HG02763 (cell line): Measurements from ENCODE around the gene HRAS.

Experiments
- ATAC-seq: cut with Tn5 transposase; IDR thresholded peaks from one replicate; pipeline ENCODE4 v1.9.1; 2021; ENCODE audit warnings: mild to moderate bottlenecking, moderate library complexity; ENCODE audit not compliant: unreplicated experiment

Gene HRAS

GRCh38 chr11:497565-498296 lies 37.6 kb downstream of the HRAS start:
- ATAC-seq = no peak

- ATAC-seq = no peak
Measured at GRCh38 chr11:496834-497564, 38.4 kb downstream of the HRAS start.

GRCh38 chr11:495537-495931 lies 39.8 kb downstream of the HRAS start:
- no peak for ATAC-seq

- ATAC-seq = no peak
Measured at GRCh38 chr11:494761-495536, 40.4 kb downstream of the HRAS start.

- ATAC-seq = no peak
Measured at GRCh38 chr11:492427-493226, 42.7 kb downstream of the HRAS start.

GRCh38 chr11:491358-491757 lies 44.0 kb downstream of the HRAS start:
- no peak for ATAC-seq

- ATAC-seq = no peak
Measured at GRCh38 chr11:490930-491260, 44.5 kb downstream of the HRAS start.

- no peak for ATAC-seq
Measured at GRCh38 chr11:490186-490929, 45.0 kb downstream of the HRAS start.

- ATAC-seq = no peak
Measured at GRCh38 chr11:489610-490185, 45.7 kb downstream of the HRAS start.

GRCh38 chr11:488992-489391 lies 46.4 kb downstream of the HRAS start:
- no peak for ATAC-seq

- ATAC-seq = no peak
Measured at GRCh38 chr11:488579-488978, 46.8 kb downstream of the HRAS start.

GRCh38 chr11:488062-488461 lies 47.3 kb downstream of the HRAS start:
- ATAC-seq = no peak

- no peak for ATAC-seq
Measured at GRCh38 chr11:487571-488021, 47.8 kb downstream of the HRAS start.

- no peak for ATAC-seq
Measured at GRCh38 chr11:486189-486588, 49.2 kb downstream of the HRAS start.

GRCh38 chr11:484616-485015 lies 50.8 kb downstream of the HRAS start:
- ATAC-seq = no peak
